ENCODE measurements around the gene RHBDL2.
"Not testable (repeated sequence)": the region's sequence is repeated elsewhere in the genome, so short reads cannot be mapped to it uniquely, and the experiment has no call there.

Gene RHBDL2

GRCh38 chr1:38938722-38939260, 2.8 kb downstream of the RHBDL2 start:
- DNase-seq (ENCODE audit: low read depth in 2 of 2) = no peak

GRCh38 chr1:38932571-38932970, 9.1 kb downstream of the RHBDL2 start:
- no peak for DNase-seq (ENCODE audit: low read depth in 2 of 2)

- DNase-seq (ENCODE audit: low read depth in 2 of 2) = no peak
Measured at GRCh38 chr1:38929476-38929875, 12.2 kb downstream of the RHBDL2 start.

DNA sequence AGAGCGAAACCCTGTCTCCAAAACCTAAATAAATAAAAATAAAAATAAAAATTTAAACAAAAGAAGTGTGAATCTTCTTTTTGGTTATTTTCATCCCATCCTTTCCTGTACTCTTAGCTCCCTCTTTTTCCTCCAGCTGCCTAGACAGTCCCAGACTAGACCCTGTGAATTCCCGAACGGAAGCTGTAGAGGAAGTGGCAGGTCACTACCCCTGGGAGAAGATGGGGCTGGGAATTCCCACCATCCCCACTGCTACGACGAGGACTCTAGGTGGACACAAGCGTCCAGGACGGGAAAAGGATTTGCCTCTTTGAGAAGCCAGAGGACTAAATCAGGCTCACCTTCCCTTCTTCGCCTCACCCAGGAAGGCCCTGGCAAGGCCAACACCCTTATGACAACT, 12.6 kb downstream of the RHBDL2 start:
- DNase-seq (ENCODE audit: low read depth in 2 of 2) = no peak

DNA sequence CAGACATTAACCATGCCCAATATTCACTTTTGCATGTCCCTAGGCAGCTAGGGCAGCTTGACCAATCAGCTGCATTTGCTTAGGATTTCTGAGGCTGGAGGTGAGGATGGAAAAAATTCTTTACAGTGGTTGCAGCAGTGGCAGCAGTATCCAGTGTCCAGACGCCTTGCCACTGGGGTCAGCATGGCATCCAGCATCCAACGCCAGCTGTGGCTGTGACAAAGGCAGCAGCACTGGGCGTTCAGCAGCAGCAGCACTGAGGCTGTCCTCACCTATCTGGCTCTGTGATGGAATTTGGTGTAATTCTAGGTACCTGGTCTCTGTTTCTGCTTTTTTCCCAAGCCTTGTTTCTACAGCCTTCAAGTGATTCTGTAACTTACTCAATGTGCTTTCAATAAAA, 15.5 kb downstream of the RHBDL2 start:
- no peak for DNase-seq (ENCODE audit: low read depth in 2 of 2)

DNA sequence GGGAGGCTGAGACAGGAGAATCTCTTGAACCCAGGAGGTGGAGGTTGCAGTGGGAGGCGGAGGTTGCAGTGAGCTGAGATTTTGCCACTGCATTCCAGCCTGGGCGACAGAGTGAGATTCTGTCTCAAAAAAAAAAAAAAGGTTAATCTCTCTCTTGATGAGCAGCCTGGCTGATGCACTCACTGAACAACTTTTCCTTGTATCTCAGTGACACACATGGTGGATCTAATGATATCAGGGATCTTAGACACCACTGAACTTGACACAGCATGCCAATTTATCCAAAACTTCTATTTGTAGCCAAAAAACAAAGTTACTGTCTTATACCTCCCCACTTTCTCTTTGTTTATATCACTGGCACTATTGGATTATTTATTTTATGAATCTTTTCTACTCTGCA, 16.2 kb downstream of the RHBDL2 start:
- DNase-seq (ENCODE audit: low read depth in 2 of 2) = no peak

DNA sequence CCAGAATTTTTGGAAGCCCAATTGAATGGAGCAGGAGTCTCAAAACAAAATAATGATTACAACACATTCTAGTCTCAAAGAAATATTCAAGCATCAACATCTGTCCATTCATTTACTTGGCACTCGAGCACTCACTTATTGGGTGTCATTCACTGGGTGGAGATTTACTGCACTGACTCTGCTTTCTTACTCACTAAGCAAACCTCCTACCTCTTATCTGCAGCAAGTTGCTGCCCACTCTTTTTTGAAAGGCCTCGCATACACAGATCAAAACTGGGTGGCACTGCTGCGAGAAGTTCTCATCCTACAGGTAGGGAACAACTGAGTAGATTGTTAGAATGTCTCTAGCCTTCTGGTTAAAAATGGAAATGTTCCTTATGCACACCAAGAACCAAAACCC, 18.0 kb downstream of the RHBDL2 start:
- no peak for DNase-seq (ENCODE audit: low read depth in 2 of 2)

- DNase-seq (ENCODE audit: low read depth in 2 of 2) = no peak
Measured at GRCh38 chr1:38919130-38919529, 22.5 kb downstream of the RHBDL2 start.

DNA sequence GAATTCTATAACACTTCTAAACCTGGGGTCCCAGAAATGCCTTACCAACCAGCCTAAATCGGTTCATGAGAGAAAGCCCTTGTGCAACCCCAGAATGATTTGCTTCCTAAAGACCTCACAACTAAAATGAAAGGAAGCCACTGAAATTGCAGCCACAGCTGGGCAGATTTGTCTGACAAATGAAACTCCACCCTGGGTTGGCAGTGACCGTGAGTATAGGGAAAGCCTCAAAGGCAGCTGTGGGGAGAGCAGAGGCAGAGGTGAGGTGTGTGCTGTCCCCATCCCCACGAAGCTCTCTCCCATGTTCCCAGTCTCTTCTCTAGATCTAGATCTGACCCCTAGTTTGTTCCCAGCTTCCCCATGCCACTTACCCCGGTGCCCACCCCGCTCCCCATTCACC, 23.1 kb downstream of the RHBDL2 start:
- DNase-seq (ENCODE audit: low read depth in 2 of 2) = no peak

GRCh38 chr1:38917772-38918171, 23.9 kb downstream of the RHBDL2 start:
- DNase-seq (ENCODE audit: low read depth in 2 of 2) = no peak

- DNase-seq (ENCODE audit: low read depth in 2 of 2) = no peak
Measured at GRCh38 chr1:38917337-38917736, 24.3 kb downstream of the RHBDL2 start.

DNA sequence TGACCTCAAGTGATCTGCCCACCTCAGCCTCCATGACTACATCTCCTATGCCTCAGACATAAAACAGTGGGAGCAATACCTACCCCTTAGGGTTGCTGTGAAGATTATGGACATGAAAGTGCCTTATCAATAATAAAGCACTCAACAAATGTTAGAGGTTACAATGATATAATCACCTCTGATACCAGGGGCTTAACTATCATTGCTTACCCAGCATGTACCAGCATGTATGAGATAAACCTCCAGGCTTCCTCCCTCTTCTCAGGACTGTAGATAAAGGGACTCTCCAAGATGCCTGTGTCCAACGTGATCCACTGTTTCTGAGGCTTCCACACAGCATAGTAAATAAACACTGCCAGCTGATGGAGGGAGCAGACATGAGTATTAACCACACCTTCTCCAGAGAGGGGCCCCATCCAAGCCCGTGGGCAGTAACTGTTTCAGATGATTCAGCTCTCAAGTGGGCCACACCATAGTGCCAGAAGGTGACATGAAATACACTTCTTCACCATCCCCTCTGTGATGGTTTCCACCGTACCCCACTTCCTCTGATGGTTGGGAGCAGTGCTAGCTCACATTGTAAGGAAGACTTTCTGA, 26.2 kb downstream of the RHBDL2 start:
- DNase-seq (ENCODE audit: low read depth in 2 of 2) = no peak

- not testable (repeated sequence) for DNase-seq (ENCODE audit: low read depth in 2 of 2)
Measured at GRCh38 chr1:38914908-38915307, 26.7 kb downstream of the RHBDL2 start.

DNA sequence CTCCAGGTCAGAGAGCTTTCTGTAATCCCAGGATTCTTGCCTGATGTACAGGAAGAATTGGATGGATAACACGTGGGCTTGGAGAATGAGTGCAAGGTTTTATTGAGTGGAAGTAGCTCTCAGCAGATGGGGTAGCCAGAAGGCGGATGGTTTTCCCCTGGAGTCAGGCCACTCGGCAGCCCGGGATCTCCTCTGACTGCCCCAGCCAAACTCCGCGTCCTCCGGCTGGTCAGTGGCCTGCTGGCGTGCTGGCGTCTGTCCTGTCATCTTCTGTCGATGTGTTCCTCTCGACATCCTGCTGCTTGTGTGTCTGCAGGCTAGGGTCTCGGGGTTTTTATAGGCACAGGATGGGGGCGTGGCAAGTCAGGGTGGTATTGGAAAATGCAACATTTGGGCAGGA, 32.8 kb downstream of the RHBDL2 start:
- DNase-seq (ENCODE audit: low read depth in 2 of 2) = no peak

GRCh38 chr1:38905985-38906384, 35.6 kb downstream of the RHBDL2 start:
- no peak for DNase-seq (ENCODE audit: low read depth in 2 of 2)

GRCh38 chr1:38899560-38899959, 42.1 kb downstream of the RHBDL2 start:
- DNase-seq (ENCODE audit: low read depth in 2 of 2) = no peak

DNA sequence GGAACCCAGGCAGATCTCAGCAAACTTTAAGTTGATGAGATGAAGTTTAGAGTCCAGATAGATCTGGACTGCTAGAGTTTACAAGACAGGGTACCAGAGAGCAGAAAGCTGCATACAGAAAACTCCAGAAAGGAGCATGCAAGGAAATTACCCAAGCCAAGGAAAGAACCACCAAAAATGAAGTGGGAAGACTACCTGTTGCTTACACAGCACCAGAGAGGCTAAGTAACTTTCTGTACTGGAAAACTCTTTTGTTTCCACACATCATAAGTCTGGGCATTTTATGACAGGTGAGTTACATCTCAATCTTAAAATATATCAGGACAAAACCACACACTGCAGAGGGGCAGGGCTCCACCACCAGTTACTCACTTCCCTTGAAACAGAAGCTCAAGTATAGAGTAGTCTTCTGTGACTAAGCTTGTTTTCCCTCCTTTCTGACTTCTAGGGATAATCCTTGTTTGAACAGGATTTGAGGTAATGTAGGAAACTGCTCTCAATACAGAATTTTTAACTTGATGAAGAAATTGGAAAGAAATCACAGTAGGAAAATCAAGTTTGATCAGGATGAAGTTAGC, 42.9 kb downstream of the RHBDL2 start:
- no peak for DNase-seq (ENCODE audit: low read depth in 2 of 2)

GRCh38 chr1:38896169-38896568, 45.5 kb downstream of the RHBDL2 start:
- no peak for DNase-seq (ENCODE audit: low read depth in 2 of 2)

DNA sequence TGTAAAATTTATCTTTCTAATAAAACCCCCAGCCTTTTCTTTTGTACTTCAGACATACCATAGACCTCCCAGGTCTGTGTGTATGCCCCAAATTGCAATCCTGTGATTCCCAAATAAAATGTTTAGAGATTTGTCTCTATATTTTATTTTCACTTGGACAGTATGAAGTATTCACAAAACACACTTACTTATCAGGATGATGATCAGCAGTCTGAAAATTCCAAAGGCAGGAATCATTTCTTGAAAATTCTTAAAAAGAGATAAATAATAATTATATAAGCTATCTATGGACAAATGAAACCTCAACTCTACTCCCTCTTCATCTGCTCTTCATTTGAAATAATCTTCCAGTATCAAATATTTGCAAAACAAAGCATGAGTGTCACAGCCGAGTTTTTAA, 48.7 kb downstream of the RHBDL2 start:
- no peak for DNase-seq (ENCODE audit: low read depth in 2 of 2)

DNA sequence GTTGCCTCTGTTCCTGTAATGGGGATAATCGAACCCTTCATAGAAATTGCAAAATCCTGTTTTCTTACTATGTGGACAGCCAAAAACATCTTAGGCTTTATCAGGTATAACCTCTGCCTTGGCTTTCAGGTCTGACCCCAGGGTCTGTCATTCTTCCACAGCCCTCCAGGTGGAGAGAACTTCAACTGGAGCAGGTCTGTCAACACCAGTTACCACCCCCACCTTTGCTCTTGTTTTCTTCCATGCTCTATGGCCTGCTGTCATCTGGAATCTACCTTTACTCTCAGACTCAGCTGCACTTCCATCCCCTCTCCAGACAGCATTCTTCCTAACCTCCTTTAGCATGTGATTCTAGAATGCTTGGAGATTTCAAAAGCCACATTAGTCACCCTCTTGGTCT, 49.9 kb downstream of the RHBDL2 start:
- no peak for DNase-seq (ENCODE audit: low read depth in 2 of 2)

- DNase-seq (ENCODE audit: low read depth in 2 of 2) = no peak
Measured at GRCh38 chr1:38889589-38889988, 52.0 kb downstream of the RHBDL2 start.

GRCh38 chr1:38888423-38889333, 53.0 kb downstream of the RHBDL2 start:
- DNase-seq (ENCODE audit: low read depth in 2 of 2) = no peak

DNA sequence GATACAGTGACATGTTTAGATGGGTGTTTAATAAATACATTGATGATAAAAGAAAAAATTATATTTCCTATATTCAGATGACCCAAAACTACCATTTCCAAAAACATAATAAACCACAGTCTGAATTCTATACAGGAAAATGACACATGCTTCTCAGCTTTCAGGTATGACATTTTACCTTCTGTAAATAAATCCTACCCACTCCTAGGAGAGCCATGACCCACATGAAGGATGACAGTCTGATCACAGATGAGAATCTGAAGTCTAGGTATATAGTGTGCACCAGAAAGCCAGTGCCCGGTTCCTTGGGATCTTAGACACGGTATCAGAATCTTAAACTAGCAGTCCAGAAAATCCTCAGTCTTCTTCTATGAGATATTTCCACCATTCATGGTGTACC, 56.5 kb downstream of the RHBDL2 start:
- no peak for DNase-seq (ENCODE audit: low read depth in 2 of 2)
